WTC11 (cell line): ENCODE measurements around the gene TAS2R31. TPM values are rescaled to one million over a fixed set of nuclear protein-coding genes. Genes with fewer than 3 reads are reported as not detected.

ENCODE experiments used
- ATAC-seq: fragments of 200-7000 bp; cut with Tn5 transposase; 2 replicates; pipeline ENCODE4 v1.10.0; 2021; ENCODE audit warnings: mild to moderate bottlenecking, moderate library complexity
- CTCF ChIA-PET: fragments of 300-600 bp; sonication (Branson Sonifier 250); formaldehyde crosslinking; loops from one replicate; lab custom pipeline; 2021; ENCODE audit warnings: antibody characterized with exemption; lab: Charles Lee
- POLR2A ChIA-PET: fragments of 350-600 bp; sonication (Branson Sonifier 250); formaldehyde crosslinking; loops from one replicate; lab custom pipeline; 2021; ENCODE audit warnings: antibody characterized with exemption; lab: Charles Lee
- DNase-seq: peaks from one replicate; pipeline ENCODE4 v3.0.0; 2021; ENCODE audit warnings: low spot score
- H3K27ac Mint-ChIP-seq: 2 replicates; pipeline ENCODE4 v1.8.0; 2021; ENCODE audit warnings: mixed read lengths
- H3K27me3 Mint-ChIP-seq: 2 replicates; pipeline ENCODE4 v1.8.0; 2021; ENCODE audit warnings: low read depth, mild to moderate bottlenecking, moderate library complexity, mixed read lengths
- H3K36me3 Mint-ChIP-seq: 2 replicates; pipeline ENCODE4 v1.8.0; 2021; ENCODE audit warnings: mixed read lengths
- H3K4me1 Mint-ChIP-seq: 2 replicates; pipeline ENCODE4 v1.8.0; 2022; ENCODE audit warnings: mixed read lengths
- H3K4me3 Mint-ChIP-seq: 2 replicates; pipeline ENCODE4 v1.8.0; 2021; ENCODE audit warnings: mild to moderate bottlenecking, moderate library complexity, mixed read lengths
- H3K9me3 Mint-ChIP-seq: 2 replicates; pipeline ENCODE4 v1.8.0; 2021; ENCODE audit warnings: mixed read lengths
- FOXJ3 ChIP-seq: sonication (generic); formaldehyde crosslinking; IDR thresholded peaks from 2 replicates; pipeline ENCODE4 v1.9.0; 2021; ENCODE audit warnings: missing genetic modification reagents, mild to moderate bottlenecking, borderline replicate concordance
- FOXK1 ChIP-seq: sonication (generic); formaldehyde crosslinking; IDR thresholded peaks from 2 replicates; pipeline ENCODE4 v1.8.0; 2022; ENCODE audit warnings: mild to moderate bottlenecking, moderate library complexity, missing genetic modification reagents
- GTF2I ChIP-seq: fragments of 250-450 bp; sonication (Bioruptor Pico); conservative IDR thresholded peaks from 2 replicates; pipeline ENCODE4 v1.4.0; 2021; ENCODE audit warnings: mild to moderate bottlenecking
- IRF2 ChIP-seq: sonication (generic); formaldehyde crosslinking; IDR thresholded peaks from 2 replicates; pipeline ENCODE4 v1.8.0; 2022; ENCODE audit warnings: low read depth, missing genetic modification reagents, borderline replicate concordance
- KAT7 ChIP-seq: sonication (generic); formaldehyde crosslinking; IDR thresholded peaks from 2 replicates; pipeline ENCODE4 v1.8.1; 2023; ENCODE audit warnings: missing genetic modification reagents, mild to moderate bottlenecking, borderline replicate concordance
- MXD4 ChIP-seq: fragments of 250-450 bp; sonication (Bioruptor Pico); IDR thresholded peaks from 2 replicates; pipeline ENCODE4 v1.8.0; 2021; ENCODE audit warnings: mild to moderate bottlenecking, moderate library complexity, borderline replicate concordance
- OVOL2 ChIP-seq: fragments of 250-450 bp; sonication (Bioruptor Pico); IDR thresholded peaks from 2 replicates; pipeline ENCODE4 v1.9.0; 2021; ENCODE audit warnings: mild to moderate bottlenecking, borderline replicate concordance
- SMAD3 ChIP-seq: sonication (generic); formaldehyde crosslinking; IDR thresholded peaks from 2 replicates; pipeline ENCODE4 v1.8.0; 2022; ENCODE audit warnings: missing genetic modification reagents, mild to moderate bottlenecking, borderline replicate concordance
- ZNF416 ChIP-seq: fragments of 250-450 bp; sonication (Bioruptor Pico); IDR thresholded peaks from 2 replicates; pipeline ENCODE4 v1.9.0; 2021; ENCODE audit warnings: mild to moderate bottlenecking, inconsistent platforms
- ZNF512 ChIP-seq: sonication (generic); formaldehyde crosslinking; IDR thresholded peaks from 2 replicates; pipeline ENCODE4 v1.8.1; 2022; ENCODE audit warnings: missing genetic modification reagents, borderline replicate concordance
- ZNF532 ChIP-seq: fragments of 250-450 bp; sonication (Bioruptor Pico); IDR thresholded peaks from 2 replicates; pipeline ENCODE4 v1.9.0; 2021; ENCODE audit warnings: mild to moderate bottlenecking, borderline replicate concordance
- total RNA-seq: library from RNA; stranded (reverse); gene quantifications from 3 replicates; pipeline ENCODE4 v1.2.3, GENCODE V29; 2021
- TF ChIP-seq, protein P1 (sequence below): sonication (generic); formaldehyde crosslinking; IDR thresholded peaks from 2 replicates; pipeline ENCODE4 v1.8.0; 2023; ENCODE audit warnings: missing genetic modification reagents, mild to moderate bottlenecking, borderline replicate concordance
- TF ChIP-seq, protein P2 (sequence below): sonication (generic); formaldehyde crosslinking; conservative IDR thresholded peaks from 2 replicates; pipeline ENCODE4 v1.8.1; 2022; ENCODE audit warnings: mild to moderate bottlenecking, missing genetic modification reagents
- TF ChIP-seq, protein P3 (sequence below): fragments of 250-450 bp; sonication (Bioruptor Pico); IDR thresholded peaks from 2 replicates; pipeline ENCODE4 v1.9.0; 2021; ENCODE audit warnings: moderate library complexity, mild to moderate bottlenecking, inconsistent platforms, borderline replicate concordance
- TF ChIP-seq, protein P4 (sequence below): sonication (generic); formaldehyde crosslinking; IDR thresholded peaks from 2 replicates; pipeline ENCODE4 v1.8.0; 2023; ENCODE audit warnings: missing genetic modification reagents

TAS2R31 gene
- total RNA-seq, 1 experiment from 2014 or later: 1.9 TPM

- TF ChIP-seq KAT7 (CRISPR knock-in tag) (no peak), ZNF416 (CRISPR knock-in tag) (no peak), ZNF512 (CRISPR knock-in tag) (no peak), GTF2I (CRISPR knock-in tag) (no peak), ZNF532 (CRISPR knock-in tag) (no peak), FOXK1 (CRISPR knock-in tag) (no peak), IRF2 (CRISPR knock-in tag) (no peak), FOXJ3 (no peak), SMAD3 (CRISPR knock-in tag) (no peak), MXD4 (CRISPR knock-in tag) (no peak), OVOL2 (CRISPR knock-in tag) (no peak)
- TF ChIP-seq, protein P1, sequence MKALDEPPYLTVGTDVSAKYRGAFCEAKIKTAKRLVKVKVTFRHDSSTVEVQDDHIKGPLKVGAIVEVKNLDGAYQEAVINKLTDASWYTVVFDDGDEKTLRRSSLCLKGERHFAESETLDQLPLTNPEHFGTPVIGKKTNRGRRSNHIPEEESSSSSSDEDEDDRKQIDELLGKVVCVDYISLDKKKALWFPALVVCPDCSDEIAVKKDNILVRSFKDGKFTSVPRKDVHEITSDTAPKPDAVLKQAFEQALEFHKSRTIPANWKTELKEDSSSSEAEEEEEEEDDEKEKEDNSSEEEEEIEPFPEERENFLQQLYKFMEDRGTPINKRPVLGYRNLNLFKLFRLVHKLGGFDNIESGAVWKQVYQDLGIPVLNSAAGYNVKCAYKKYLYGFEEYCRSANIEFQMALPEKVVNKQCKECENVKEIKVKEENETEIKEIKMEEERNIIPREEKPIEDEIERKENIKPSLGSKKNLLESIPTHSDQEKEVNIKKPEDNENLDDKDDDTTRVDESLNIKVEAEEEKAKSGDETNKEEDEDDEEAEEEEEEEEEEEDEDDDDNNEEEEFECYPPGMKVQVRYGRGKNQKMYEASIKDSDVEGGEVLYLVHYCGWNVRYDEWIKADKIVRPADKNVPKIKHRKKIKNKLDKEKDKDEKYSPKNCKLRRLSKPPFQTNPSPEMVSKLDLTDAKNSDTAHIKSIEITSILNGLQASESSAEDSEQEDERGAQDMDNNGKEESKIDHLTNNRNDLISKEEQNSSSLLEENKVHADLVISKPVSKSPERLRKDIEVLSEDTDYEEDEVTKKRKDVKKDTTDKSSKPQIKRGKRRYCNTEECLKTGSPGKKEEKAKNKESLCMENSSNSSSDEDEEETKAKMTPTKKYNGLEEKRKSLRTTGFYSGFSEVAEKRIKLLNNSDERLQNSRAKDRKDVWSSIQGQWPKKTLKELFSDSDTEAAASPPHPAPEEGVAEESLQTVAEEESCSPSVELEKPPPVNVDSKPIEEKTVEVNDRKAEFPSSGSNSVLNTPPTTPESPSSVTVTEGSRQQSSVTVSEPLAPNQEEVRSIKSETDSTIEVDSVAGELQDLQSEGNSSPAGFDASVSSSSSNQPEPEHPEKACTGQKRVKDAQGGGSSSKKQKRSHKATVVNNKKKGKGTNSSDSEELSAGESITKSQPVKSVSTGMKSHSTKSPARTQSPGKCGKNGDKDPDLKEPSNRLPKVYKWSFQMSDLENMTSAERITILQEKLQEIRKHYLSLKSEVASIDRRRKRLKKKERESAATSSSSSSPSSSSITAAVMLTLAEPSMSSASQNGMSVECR (CRISPR knock-in tag): no peak
- TF ChIP-seq, protein P2, sequence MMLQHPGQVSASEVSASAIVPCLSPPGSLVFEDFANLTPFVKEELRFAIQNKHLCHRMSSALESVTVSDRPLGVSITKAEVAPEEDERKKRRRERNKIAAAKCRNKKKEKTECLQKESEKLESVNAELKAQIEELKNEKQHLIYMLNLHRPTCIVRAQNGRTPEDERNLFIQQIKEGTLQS (CRISPR knock-in tag): no peak
- TF ChIP-seq, protein P3, sequence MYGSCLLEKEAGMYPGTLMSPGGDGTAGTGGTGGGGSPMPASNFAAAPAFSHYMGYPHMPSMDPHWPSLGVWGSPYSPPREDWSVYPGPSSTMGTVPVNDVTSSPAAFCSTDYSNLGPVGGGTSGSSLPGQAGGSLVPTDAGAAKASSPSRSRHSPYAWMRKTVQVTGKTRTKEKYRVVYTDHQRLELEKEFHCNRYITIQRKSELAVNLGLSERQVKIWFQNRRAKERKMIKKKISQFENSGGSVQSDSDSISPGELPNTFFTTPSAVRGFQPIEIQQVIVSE (CRISPR knock-in tag): no peak
- TF ChIP-seq, protein P4, sequence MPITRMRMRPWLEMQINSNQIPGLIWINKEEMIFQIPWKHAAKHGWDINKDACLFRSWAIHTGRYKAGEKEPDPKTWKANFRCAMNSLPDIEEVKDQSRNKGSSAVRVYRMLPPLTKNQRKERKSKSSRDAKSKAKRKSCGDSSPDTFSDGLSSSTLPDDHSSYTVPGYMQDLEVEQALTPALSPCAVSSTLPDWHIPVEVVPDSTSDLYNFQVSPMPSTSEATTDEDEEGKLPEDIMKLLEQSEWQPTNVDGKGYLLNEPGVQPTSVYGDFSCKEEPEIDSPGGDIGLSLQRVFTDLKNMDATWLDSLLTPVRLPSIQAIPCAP: no peak
- TF ChIP-seq, all 79 proteins: peak for 0
- DNase-seq (no peak), ATAC-seq (no peak)
- POLR2A ChIA-PET: no interaction called here
- Mint-ChIP-seq H3K4me1 (no peaks in the 10 kb centered on the region), H3K4me3 (no peak overlapping the region), H3K36me3 (peaks cover 36% of the 10 kb centered on the region), H3K27ac (no peak overlapping the region), H3K9me3 (peaks cover 22% of the 10 kb centered on the region), H3K27me3 (no peaks in the 10 kb centered on the region)
- CTCF ChIA-PET: no interaction called here
Observed at GRCh38 chr12:11040162-11040561, 9.0 kb upstream of the TAS2R31 start.
